ENCODE results near the gene ZSCAN18.
"Not testable (repeated sequence)": the region's sequence is repeated elsewhere in the genome, so short reads cannot be mapped to it uniquely, and the experiment has no call there.

Gene ZSCAN18

GRCh38 chr19:58097781-58098681 lies at the start of gene ZSCAN18:
ZSCAN18 (minus strand) TSS chr19:58098231; CDS start chr19:58090267, 7,964 bp downstream.
- FAIRE-seq: peak; percentile 91

GRCh38 chr19:58147475-58147874 lies 49.4 kb upstream of the ZSCAN18 start:
- not testable (repeated sequence) for FAIRE-seq

GRCh38 chr19:58145849-58146248 lies 47.8 kb upstream of the ZSCAN18 start:
- FAIRE-seq: no peak

- FAIRE-seq: no peak
Measured at GRCh38 chr19:58134244-58134643, 36.2 kb upstream of the ZSCAN18 start.

- no peak for FAIRE-seq
Measured at GRCh38 chr19:58129284-58129683, 31.3 kb upstream of the ZSCAN18 start.

GRCh38 chr19:58128041-58128685 lies 30.1 kb upstream of the ZSCAN18 start:
- FAIRE-seq: no peak

- no peak for FAIRE-seq
Measured at GRCh38 chr19:58123354-58123753, 25.3 kb upstream of the ZSCAN18 start.

GRCh38 chr19:58118979-58119733 lies 21.1 kb upstream of the ZSCAN18 start:
- no peak for FAIRE-seq

- no peak for FAIRE-seq
Measured at GRCh38 chr19:58117841-58118575, 20.0 kb upstream of the ZSCAN18 start.

- no peak for FAIRE-seq
Measured at GRCh38 chr19:58108546-58108817, 10.5 kb upstream of the ZSCAN18 start.

GRCh38 chr19:58107778-58108545 lies 9.9 kb upstream of the ZSCAN18 start:
- no peak for FAIRE-seq

- no peak for FAIRE-seq
Measured at GRCh38 chr19:58098682-58098998, 609 bp upstream of the ZSCAN18 start.

- FAIRE-seq: no peak
Measured at GRCh38 chr19:58097349-58097748, 682 bp downstream of the ZSCAN18 start.

- FAIRE-seq: no peak
Measured at GRCh38 chr19:58096884-58097283, 1.1 kb downstream of the ZSCAN18 start.

- FAIRE-seq: no peak
Measured at GRCh38 chr19:58095328-58095727, 2.7 kb downstream of the ZSCAN18 start.

- no peak for FAIRE-seq
Measured at GRCh38 chr19:58093071-58093470, 5.0 kb downstream of the ZSCAN18 start.

- no peak for FAIRE-seq
Measured at GRCh38 chr19:58091251-58091995, 6.6 kb downstream of the ZSCAN18 start.

- FAIRE-seq: no peak
Measured at GRCh38 chr19:58089846-58090245, 8.2 kb downstream of the ZSCAN18 start.

GRCh38 chr19:58088521-58089052 lies 9.4 kb downstream of the ZSCAN18 start:
- no peak for FAIRE-seq

GRCh38 chr19:58086825-58087710 lies 11.0 kb downstream of the ZSCAN18 start:
- no peak for FAIRE-seq

Data from TTC549 (cell line).